Globus pallidus (tissue), 1 donor: ENCODE measurements around the gene CMTM1.

Source experiments
- DNase-seq: peaks from one replicate; pipeline ENCODE4 v3.0.0-alpha.2; 2015; ENCODE audit warnings: low spot score

CMTM1 gene, protein sequence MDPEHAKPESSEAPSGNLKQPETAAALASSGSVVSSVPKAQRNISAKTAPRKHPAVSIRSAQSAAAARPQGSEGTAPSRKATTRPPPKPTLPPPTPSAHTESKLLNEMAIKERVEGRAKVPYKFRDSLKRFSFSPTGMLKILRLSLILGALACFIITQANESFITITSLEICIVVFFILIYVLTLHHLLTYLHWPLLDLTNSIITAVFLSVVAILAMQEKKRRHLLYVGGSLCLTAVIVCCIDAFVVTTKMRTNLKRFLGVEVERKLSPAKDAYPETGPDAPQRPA

GRCh38 chr16:66566051-66566901 is at the start of gene CMTM1:
Gene CMTM1, plus strand, starts transcription at chr16:66566439. Its CDS starts 75 bp downstream, at chr16:66566514.
- no peak for DNase-seq

- DNase-seq, result no peak
These were observed 49.8 kb upstream of the CMTM1 start for GRCh38 chr16:66516509-66516807.

GRCh38 chr16:66516808-66517585 is 49.2 kb upstream of the CMTM1 start:
- peak; percentile 96 for DNase-seq

GRCh38 chr16:66517586-66518263 is 48.5 kb upstream of the CMTM1 start:
- no peak for DNase-seq

DNA sequence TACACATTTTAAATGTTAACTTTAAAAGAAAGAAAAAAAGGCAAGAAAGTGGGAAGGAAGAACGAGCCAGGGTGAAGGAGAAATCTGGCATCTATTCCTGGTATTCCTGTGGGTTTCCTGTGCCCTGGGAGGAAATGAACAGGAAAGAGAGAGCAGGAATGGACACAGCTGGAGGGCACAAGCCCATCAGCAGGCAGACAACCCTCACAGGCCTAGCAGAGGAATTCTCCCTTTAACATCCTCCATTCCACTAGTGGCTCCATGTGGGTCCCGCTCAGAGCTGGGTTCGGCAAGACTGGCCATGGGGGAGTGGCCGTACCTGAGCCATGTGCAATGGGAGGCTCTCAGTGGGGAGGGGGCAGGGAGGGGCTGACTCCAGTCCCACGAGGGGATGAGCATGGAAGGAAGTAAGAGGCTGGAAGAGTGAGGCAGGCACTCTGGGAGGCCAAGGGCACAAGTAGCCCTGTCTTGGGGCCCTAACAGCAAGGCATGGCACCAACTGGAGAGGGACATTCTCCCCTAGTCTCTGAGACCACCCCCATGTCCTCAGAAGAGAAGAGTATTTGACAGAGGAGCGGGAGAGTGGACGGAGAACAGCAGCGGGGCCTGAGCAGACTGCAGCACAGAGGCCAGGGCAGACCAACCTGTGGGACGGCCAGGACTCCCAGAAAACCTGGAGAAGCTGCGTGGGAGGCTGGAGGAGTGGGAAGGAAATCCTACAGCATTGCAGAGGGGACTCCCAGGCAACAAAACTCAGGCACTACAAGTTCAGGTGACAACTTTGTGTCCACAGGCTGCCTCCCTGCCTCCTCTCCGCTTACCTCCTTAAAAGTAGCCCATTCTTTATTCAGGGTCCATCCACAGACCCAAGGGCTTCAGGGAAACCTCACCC is 46.5 kb upstream of the CMTM1 start:
- no peak for DNase-seq

DNA sequence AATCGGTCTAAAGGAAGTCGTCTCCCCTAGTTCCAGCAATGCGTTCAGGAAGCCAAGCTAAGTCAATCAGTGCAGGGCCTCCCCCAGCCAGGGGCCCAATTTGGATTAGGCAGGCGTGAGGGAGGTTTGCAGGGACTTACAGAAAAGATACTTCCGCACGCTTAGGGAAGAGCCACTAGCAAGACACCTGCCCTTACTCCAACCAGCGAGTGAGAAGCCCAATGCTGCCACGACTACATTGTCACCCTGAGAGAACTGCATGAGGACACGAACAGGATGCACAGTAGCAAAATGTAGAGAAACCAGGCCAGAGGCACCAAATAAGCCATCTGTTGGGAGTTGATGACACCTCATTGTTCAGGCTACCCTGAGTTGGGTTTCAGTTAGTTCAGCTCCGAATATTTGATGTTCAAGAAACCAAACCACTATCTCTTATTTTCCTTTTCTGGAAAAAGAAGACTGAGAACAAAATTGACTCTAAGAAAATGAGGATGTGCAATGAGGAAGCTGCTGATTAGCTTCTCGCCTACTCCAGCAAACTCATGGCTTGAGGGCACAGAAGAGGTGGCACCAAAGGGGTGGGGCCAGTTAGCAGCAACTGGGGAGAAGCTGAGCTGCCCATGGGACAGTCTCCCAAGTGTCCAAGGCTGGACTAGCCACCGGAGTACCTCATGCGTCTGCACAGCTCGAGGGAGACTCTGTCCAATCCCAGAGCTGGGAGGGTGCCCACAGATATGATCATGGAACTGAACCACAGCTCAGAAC is 45.7 kb upstream of the CMTM1 start:
- DNase-seq, result peak; percentile 51

DNA sequence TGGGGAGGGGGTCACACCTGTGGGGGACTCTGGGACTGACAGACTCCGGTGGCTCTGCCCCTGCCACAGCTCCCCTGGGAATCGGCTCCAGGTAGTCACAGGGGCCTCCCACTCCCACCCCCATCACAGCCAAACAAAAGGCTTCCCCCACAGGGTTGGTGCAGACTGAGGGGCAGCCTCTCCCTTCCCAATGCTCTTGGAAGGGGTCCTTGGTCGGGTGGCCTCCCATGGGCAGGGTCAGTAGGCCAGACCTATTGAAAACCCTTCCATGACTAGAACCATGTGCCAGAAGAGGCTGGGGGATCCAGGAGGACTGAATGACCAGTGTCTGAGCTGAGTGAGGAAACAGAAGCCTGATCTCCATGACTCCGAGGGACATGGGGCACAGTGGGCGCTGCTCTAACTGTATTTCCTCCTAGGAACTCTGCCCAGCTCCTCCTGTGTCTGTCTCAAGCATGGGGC is 45.0 kb upstream of the CMTM1 start:
- DNase-seq, result no peak

DNA sequence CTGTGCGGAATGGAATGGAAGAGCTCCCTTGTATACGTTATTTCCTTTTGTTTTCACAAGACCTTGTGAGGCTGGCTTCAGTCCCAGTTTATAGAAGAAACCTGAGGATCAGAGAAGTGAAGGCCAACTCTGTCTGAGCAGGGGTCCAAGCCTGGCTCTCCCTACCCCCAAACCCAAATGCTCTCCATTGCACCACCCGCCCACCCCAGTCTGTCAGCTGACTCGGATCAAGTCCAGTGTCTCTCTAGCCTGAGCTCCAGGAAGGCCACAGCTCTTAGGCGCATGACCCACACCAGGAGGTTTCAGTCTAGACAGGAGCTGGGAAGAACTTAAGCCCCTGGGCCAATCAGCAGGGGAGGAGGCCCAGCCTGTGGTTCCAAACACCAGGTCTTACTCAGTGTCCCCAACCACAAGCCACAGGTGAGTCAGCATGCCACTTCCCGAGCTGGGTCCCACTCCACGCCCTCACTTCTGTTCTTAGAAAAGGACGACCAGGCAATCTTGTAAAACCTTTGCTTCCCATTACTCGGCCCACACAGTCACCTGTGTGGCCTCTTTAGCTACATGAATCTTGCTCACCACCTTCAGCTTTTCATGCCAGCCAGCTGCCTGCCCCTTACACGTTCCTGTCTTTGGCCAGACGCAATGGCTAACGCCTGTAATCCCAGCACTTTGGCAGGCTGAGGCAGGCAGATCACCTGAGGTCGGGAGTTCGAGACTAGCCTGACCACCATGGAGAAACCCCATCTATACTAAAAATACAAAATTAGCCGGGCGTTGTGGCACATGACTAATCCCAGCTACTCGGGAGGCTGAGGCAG is 44.1 kb upstream of the CMTM1 start:
- DNase-seq, result no peak

GRCh38 chr16:66522816-66523590 is 43.2 kb upstream of the CMTM1 start:
- DNase-seq, result no peak

DNA sequence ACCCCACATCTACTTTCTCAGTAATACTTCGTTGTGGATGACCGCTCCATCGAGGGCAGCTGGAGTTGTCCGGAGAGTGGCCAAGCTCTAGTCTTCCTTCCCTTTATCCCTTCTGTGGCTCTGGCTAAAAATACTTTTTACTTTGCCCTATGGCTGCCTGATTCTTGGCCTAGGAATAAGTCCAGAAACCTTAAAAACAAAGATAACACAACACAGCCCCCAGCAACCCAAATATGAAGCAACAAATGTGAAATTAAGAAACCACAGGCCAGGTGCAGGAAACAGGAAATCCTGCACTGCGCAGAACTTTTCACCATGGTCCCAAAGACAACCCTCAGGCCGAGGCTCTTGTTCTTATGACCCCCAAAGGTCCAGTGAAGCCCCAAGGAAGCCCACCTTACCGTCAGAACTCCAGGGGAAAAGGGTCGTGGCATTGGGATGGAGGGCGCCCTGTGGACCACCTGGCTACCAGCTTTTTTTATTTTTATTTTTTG is 42.3 kb upstream of the CMTM1 start:
- DNase-seq, result no peak

GRCh38 chr16:66524601-66525164 is 41.6 kb upstream of the CMTM1 start:
- peak; percentile 76 for DNase-seq

DNA sequence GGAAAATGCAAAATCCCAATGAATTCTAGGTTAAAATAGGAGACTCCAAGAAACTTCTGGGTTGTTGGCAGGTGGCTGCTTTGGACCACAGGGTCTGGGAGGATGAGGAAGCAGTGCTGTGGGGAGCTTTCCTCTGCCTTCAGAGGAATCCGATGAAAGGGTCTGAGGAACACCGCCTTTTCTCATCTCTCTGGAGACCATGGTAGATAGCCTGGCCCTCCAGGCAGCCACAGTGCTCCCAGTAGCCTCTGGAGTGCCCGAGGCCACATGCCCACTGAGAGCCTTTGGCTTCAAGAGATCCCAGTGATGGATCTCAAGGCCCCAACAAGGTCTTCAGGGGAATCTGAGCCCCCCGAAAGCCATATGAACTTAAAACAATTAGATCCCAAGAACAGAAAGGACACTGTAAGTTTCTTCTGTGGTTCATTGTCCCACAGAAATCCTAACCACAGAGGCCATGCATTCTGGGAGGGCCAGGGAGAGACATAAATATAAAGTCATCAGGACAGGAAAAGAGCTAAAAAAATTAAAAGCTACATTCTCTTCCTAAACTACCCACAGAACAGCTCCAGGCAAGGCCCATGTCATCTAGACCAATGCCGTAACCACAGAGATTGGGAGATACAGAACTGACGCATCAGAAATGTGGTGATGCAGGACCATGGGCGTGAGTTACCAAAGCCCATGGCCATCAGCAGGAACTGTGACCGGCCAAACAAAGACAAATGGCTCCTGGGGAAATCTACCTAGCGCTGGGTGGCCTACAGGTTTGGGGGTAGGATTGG is 40.7 kb upstream of the CMTM1 start:
- no peak for DNase-seq

DNA sequence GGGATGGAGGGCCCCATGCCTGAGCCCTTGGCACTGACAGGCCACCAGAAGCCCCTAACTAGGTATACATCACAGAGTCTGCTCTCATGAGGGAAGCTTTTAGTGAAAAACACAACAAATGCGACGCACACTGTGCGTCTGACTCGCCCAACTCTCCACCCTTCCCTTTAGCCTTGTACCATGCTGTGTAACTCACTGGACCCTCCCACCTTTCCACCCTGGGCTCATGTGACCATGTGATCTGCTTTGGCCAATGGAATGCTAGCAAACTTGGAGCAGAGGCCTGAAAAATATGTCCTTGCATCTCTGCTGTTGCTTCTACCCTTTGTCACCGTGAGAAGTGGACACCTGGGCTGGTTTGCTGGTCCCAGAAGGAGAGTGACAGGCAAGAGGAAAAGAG is 37.9 kb upstream of the CMTM1 start:
- DNase-seq, result no peak

- DNase-seq, result no peak
These were observed 36.8 kb upstream of the CMTM1 start for GRCh38 chr16:66529475-66529874.

GRCh38 chr16:66534376-66534799 is 31.9 kb upstream of the CMTM1 start:
- DNase-seq, result no peak

DNA sequence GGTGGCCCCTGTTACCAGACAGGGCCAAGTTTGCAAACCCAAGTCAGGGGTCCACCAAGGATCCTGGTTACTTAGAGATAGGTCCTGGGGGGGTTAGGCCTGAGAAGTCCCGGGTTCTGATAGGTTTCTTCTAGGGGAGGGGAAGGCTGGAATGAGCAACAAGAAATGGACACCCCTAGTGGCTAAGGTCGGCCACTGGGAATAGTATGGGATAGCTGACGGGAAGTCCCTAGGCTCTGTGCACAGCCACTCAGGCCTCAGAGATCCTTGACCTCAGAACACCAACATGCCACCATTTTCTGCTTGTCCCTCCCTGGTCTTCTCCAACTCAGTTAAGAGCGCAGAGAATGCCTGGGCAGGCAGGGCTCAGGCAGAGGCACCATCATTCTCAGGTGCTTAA is 29.7 kb upstream of the CMTM1 start:
- DNase-seq, result no peak

- no peak for DNase-seq
These were observed 29.0 kb upstream of the CMTM1 start for GRCh38 chr16:66537236-66537635.
